ENCODE results near the gene HIGD2B.
"Not testable (repeated sequence)": the region's sequence is repeated elsewhere in the genome, so short reads cannot be mapped to it uniquely, and the experiment has no call there.

HIGD2B gene

DNA sequence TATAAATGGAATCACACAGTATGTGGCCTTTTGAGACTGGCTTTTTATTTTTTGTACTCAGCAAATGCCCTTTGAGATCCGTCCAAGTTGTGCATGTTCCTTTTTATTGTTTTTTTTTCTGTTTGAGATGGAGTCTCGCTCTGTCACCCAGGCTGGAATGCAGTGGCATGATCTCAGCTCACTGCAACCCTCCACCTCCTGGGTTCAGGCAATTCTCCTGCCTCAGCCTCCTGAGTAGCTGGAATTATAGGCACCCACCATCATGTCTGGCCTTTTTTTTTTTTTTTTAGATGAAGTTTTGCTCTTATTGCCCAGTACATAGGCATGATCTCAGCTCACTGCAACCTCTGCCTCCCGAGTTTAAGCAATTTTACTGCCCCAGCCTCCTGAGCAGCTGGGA, 59.8 kb downstream of the HIGD2B start:
- not testable (repeated sequence) for H3K4me3 ChIP-seq (replicated peaks; ENCODE audit: low read depth, low read length); DNase-seq (ENCODE audit: extremely low read depth, low read depth)

Data from HFF-Myc (cell line).